ENCODE measurements around the gene RHCG.

The RHCG gene

GRCh38 chr15:89494941-89495637 lies 1.3 kb downstream of the RHCG start:
- no peak overlapping the region for H3K27ac ChIP-seq
- TF ChIP-seq ZFX (IDR thresholded peaks at IDR 0.05) = no peak
- TF ChIP-seq CTCF (conservative IDR thresholded peaks at IDR 0.05) = peak; percentile 79

GRCh38 chr15:89494031-89494430 lies 2.4 kb downstream of the RHCG start:
- TF ChIP-seq CTCF (conservative IDR thresholded peaks at IDR 0.05) = no peak
- no peak for TF ChIP-seq ZFX (IDR thresholded peaks at IDR 0.05)
- no peak overlapping the region for H3K27ac ChIP-seq

GRCh38 chr15:89492934-89493631 lies 3.3 kb downstream of the RHCG start:
- H3K27ac ChIP-seq = no peak overlapping the region
- TF ChIP-seq ZFX (IDR thresholded peaks at IDR 0.05) (no peak), CTCF (conservative IDR thresholded peaks at IDR 0.05) (no peak)

- H3K27ac ChIP-seq = no peak overlapping the region
- TF ChIP-seq CTCF (conservative IDR thresholded peaks at IDR 0.05) (peak; percentile 34), ZFX (IDR thresholded peaks at IDR 0.05) (no peak)
Measured at GRCh38 chr15:89492111-89492641, 4.2 kb downstream of the RHCG start.

- TF ChIP-seq CTCF (conservative IDR thresholded peaks at IDR 0.05) = no peak
- TF ChIP-seq ZFX (IDR thresholded peaks at IDR 0.05) = no peak
- no peak overlapping the region for H3K27ac ChIP-seq
Measured at GRCh38 chr15:89490814-89491315, 5.5 kb downstream of the RHCG start.

GRCh38 chr15:89490081-89490813 lies 6.1 kb downstream of the RHCG start:
- no peak overlapping the region for H3K27ac ChIP-seq
- TF ChIP-seq CTCF (conservative IDR thresholded peaks at IDR 0.05) = no peak
- TF ChIP-seq ZFX (IDR thresholded peaks at IDR 0.05) = no peak
